Astrocyte of the cerebellum (primary cell): ENCODE data around the gene CLSTN1.

ENCODE experiments used
- DNase-seq: peaks from one replicate; pipeline ENCODE4 v3.0.0-alpha.2; 2011; ENCODE audit warnings: low read depth
- H3K4me3 ChIP-seq: 2 replicates; pipeline ENCODE4 v1.5.1; 2011; ENCODE audit warnings: mild to moderate bottlenecking, low read depth, low read length, moderate library complexity
- CTCF ChIP-seq: IDR thresholded peaks from 2 replicates; pipeline ENCODE4 v1.5.1; 2012; ENCODE audit warnings: low read length, low read depth, moderate library complexity, mild to moderate bottlenecking; ENCODE audit errors: missing control alignments
- in situ Hi-C: cut with HindIII; loops from 2 replicates; pipeline ENCODE4 v1.10.0; 2017; ENCODE audit warnings: low sequenced_read_pairs

Gene CLSTN1

GRCh38 chr1:9691108-9691445, 132.7 kb downstream of the CLSTN1 start:
- no peak for TF ChIP-seq CTCF
- peak overlapping the region; percentile 64 for H3K4me3 ChIP-seq
- no peak for DNase-seq
- in situ Hi-C loops, result no loop called here

GRCh38 chr1:9690440-9691107, 133.2 kb downstream of the CLSTN1 start:
- DNase-seq, result no peak
- in situ Hi-C loops, result no loop called here
- no peak for TF ChIP-seq CTCF
- peak overlapping the region; percentile 64 for H3K4me3 ChIP-seq

- no peak for DNase-seq
- TF ChIP-seq CTCF, result no peak
- in situ Hi-C loops, result no loop called here
- H3K4me3 ChIP-seq, result peak overlapping the region; percentile 64
Measured at GRCh38 chr1:9689971-9690381, 133.8 kb downstream of the CLSTN1 start.

- H3K4me3 ChIP-seq, result peak overlapping the region; percentile 64
- DNase-seq, result no peak
- in situ Hi-C loops, result no loop called here
- TF ChIP-seq CTCF, result no peak
Measured at GRCh38 chr1:9689011-9689706, 134.6 kb downstream of the CLSTN1 start.

GRCh38 chr1:9688599-9688998, 135.2 kb downstream of the CLSTN1 start:
- DNase-seq, result no peak
- in situ Hi-C loops, result no loop called here
- TF ChIP-seq CTCF, result no peak
- H3K4me3 ChIP-seq, result peak overlapping the region; percentile 64

- TF ChIP-seq CTCF, result no peak
- in situ Hi-C loops, result no loop called here
- no peak for DNase-seq
- H3K4me3 ChIP-seq, result peak overlapping the region; percentile 64
Measured at GRCh38 chr1:9687874-9688582, 135.7 kb downstream of the CLSTN1 start.
